NCI-H1694 (cell line): ENCODE measurements around the gene ICA1.
"Not testable (repeated sequence)": the region's sequence is repeated elsewhere in the genome, so short reads cannot be mapped to it uniquely, and the experiment has no call there.

Experiments
- DNase-seq: peaks from one replicate; lab custom pipeline; 2025; lab: John Stamatoyannopoulos, UW

Gene ICA1

GRCh38 chr7:8131694-8132605, 130.0 kb downstream of the ICA1 start:
- DNase-seq, result no peak

DNA sequence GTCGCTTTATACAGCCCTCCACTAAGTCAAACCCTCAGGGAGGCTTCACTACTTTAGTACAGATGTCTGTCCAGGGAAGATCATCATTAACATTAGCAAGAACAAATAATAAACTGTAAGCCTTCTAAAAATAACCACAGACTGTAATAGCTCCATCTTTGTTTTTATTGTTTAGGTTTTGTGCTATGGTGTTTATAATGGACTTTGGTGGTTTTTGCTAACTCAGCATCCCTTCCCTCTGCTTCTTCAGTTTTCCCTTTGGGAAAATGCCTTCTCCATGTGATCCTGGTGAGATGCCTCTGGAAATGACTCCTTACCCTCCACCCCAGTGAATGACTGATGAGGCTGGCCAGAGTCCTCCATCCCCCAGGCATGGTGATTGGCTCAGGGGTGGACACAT, 131.3 kb downstream of the ICA1 start:
- no peak for DNase-seq

GRCh38 chr7:8129318-8129659, 132.7 kb downstream of the ICA1 start:
- DNase-seq, result no peak

GRCh38 chr7:8128449-8129317, 133.3 kb downstream of the ICA1 start:
- no peak for DNase-seq

DNA sequence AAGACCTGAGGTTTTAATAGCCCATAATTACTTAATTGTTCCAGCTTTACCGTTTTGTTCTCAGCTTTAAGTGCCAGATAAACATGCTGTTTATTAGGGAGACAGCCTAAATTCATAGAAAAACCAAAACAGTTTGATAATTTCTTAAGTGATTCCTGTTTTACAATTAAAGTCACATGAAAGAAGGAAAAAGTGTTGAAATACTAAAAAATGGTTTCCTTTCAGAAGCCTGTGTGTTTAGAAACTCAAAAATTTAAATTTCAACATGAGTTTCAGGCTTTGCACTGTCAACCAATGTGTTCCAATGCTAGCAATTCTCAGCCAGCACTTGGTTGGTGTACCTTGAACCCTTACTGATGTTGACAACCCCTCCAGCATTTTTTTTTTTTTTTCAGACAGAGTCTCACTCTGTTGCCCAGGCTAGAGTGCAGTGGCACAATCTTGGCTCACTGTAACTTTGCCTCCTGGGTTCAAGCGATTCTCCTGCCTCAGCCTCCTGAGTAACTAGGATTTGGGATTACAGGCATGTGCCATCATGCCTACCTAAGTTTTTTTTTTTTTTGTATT, 135.3 kb downstream of the ICA1 start:
- DNase-seq, result no peak

DNA sequence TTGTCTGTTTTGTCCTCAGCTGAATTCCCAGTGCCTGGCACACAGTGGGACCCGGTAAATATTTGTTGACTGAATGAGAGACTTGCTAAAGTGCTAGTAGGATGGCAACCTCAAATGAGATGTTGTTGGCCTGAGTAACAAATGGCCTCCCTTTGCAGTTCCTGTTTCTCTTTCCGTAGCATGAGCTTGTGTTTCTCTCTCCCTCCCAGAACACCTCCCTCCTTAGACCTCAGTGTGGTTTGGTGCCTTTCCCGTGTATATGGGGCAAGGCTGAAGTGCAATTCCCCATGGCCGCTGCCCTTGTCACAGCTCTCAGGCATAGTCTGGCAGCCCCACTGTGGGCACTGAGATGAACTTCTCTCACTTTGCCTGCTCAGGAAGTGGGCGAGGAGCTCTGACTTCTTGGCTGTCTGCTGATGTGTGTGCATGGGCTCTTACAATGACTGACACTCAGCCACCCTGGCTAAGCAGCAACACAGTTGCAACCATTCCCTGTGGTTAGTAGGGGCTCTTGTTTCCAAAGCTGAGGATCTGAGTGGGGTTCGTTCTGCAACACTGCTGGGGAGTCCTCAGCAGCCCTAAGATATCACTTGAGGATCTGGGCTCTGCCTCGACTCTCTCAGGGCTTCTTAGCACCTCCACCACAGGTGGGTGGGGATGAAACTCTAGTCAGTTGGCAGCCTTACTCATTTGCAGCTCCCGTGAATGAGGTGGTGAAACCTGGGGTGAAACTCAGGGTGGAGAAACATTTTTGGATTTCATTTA, 136.1 kb downstream of the ICA1 start:
- DNase-seq, result no peak

DNA sequence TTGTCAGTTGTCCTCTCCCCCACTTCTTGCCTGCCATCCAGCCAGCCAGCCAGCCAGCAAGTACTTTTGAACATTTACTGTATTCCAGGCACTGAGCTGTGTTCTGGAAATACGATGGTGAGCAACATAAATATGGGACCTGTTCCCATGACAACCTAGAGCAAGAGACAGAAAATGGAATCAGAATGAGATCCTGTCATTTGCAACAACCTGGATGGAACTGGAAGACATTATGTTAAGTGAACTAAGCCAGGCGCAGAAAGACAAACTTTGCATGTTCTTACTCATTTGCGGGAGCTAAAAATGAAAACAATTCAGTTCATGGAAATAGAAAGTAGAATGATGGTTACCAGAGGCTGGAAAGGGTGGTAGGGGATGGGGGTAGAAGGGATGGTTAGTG, 140.7 kb downstream of the ICA1 start:
- no peak for DNase-seq

DNA sequence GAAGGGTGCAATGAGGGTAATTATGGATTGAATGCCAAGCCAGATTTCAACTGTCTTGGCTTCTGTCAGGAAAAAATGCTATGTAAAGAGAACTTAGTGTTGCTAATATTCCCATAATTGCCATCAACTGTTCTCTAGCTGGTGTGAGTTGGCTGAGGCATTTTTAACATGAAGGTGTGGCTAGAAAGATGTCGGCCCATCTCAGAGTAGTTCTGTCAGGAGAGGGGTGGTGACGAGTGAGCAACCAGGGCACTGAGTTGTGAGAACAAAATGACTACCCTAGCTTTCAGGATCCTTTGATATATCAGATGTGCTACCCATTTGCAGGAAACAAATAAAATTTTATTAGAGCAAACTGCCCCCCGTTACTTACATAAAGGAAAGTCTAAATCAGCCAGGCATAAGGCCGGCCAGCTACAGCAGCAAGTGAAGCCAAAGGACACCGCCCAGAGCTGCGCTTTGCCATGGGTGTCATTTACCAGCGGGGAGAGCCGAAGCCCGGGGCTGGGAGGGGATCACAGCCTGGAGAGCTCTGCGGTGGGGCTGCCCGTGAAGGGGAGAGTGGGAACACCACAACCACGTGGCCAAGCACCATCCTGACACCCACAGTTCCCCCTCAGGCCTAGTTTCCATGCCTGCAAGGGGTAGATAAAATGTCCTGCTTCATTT, 141.4 kb downstream of the ICA1 start:
- DNase-seq, result no peak

- no peak for DNase-seq
Observed at GRCh38 chr7:8119262-8119661, 142.7 kb downstream of the ICA1 start.

DNA sequence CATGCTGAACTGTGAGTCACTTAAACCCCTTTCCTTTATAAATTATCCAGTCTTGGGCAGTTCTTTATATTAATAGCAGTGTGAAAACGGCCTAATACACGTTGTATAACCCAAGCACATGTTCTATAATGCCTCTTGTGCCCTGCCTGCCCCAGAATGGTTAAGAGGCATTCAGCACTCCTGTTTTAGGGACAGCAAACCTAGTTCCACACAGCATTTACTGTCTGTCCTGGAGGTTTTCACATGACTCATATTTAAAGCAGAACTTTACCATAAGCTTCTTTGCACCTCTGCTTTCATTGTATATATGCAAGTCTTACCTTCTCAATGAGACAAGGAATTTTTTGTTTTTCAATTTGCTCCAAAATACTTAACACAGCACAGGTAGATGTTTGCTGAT, 144.8 kb downstream of the ICA1 start:
- DNase-seq, result no peak

- no peak for DNase-seq
Observed at GRCh38 chr7:8115547-8116402, 146.2 kb downstream of the ICA1 start.

DNA sequence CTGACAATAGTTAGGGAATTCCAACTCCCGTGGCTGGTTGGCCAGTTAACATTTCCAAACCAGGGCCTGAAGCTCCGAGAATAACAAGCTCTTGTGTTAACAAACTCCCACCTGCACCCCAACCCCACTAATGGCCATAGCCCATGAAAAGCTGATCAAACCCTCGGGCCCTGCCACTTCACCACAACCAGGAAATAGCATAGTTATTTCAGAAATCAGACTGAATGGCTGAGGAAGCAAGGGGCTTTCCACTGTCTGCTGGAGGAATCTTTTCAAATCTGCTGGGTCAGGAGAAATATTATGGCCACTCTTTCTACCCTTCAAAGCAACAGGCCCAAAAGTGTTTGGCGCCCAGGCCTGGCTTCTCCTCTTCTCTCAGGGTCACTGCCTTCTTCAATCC, 147.8 kb downstream of the ICA1 start:
- DNase-seq, result no peak

GRCh38 chr7:8113184-8113583, 148.8 kb downstream of the ICA1 start:
- no peak for DNase-seq

DNA sequence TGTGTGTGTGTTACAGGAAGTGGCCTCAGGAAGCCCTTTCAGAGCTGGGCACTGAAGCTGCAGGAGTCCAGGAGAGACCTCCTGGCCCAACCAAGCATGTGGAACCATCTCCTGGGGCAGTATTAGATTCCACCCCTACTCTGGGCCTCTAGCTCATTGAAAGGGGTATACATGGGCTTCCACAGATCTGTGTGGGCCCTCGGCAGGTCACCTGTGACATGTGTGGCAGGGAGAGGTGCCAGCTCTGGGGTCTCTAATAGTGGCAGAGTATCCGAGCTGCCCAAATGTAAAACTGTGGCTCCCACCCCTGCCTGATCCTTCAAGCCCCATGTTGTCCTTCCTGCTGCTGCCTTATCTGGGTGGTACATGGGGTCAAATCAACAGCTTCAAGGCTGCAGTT, 149.3 kb downstream of the ICA1 start:
- no peak for DNase-seq

DNA sequence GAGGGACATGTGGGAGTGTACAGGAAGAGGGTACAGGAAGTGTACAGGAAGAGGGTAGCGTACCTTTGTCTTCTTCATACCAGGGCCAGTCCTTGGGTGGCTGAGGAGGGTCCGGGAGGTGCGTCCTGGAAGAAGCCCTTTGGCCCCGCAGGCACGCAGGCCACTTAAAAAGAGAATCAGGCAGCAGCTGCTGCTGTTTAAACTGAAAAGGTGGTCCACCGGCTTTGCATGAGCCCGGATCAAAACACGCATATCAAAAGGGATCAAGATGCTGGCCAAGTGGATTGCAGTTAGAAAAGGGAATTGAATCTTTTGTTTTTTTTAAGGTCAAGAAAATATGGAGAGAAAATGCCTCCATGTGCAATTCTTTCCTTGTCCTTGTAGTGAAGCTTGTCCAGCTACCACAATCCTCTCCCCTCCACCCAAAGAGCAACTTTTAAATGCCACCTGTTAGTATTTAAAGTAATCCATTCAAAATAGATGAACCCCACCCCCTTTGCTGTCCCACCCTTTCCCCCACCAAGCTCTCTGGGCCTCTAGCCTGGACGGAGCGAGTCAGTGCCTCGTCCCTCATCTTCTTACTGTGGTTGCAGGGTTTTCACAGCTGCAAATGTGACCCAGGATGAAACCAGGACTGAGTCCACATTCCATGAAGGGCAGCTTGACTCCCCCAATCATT, 150.5 kb downstream of the ICA1 start:
- no peak for DNase-seq

DNA sequence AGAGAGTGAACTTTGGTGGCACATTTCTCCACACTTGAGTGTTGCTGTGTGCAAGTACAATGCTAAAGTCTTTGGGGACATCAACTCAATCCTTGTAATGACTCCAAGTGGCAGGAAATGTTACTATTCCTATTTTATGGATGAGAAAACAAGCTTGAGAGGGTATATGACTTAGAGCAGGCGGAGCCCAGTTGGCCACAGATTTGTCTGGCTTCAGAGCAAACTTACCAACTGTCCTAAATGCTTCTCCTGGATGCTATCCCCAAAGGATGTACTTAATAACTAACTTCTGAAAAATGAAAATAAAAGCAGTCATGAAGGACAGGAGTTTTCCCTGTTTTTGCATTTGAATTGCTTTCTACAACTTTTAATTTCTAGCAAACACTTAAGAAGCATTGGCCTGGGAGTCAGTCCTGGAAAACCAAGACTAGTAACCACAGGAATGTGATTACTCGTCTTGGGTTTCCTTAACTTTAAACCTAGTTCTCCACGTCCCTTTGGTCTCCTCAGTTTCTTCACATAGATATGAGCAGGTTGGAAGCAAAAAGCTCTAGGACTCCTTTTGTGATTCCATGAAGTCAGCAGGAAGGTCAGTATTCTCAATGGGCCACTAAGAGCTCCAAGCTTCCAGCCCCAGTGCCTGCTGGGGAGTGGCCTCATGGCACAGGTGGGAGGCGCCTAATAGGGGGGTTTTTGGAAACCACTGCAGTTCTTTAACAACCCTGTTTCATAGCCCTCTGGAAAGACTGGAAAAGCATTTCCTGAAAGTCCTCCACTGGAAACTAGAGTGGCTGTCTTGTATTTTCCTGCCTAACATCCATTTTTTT, 152.6 kb downstream of the ICA1 start:
- no peak for DNase-seq

DNA sequence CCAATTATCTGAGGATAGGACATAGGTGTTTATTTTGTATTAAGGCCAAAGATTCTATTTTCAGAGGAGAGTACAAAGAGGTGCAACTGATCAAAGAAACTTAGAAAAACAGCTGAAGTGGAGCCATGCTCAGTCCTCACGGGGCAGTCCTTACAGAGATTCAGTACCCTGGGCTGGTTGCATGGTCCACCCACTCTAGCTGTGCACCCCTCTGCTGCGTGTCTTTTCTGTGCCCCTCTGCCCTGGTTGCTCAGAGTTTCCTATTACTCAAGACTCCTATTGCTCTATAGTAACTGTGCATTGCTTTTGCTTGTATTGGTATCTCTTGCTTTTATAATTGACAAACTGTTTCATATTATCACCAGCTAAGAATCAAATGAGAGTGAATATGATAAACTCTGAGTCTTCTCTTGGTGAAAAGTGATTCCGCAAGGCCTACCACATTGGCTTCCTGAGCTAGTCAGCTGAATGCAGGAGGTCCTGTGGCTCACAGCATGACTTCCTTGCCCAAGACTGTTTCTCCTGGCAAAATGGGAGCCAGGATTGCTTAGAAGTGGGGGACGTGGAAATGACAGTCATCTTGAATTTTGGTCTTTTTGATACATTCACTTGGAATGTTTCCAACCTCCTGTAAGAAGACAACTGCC, 156.4 kb downstream of the ICA1 start:
- no peak for DNase-seq

GRCh38 chr7:8103282-8103681, 158.7 kb downstream of the ICA1 start:
- no peak for DNase-seq

DNA sequence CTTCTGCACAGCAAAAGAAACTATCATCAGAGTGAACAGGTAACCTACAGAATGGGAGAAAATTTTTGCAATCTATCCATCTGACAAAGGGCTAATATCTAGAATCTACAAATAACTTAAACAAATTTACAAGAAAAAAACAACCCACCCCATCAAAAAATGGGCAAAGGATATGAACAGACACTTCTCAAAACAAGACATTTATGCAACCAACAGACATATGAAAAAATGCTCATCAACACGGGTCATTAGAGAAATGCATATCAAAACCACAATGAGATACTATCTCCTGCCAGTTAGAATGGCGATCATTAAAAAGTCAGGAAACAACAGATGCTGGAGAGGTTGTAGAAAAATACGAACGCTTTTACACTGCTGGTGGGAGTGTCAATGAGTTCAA, 160.7 kb downstream of the ICA1 start:
- DNase-seq, result not testable (repeated sequence)
